ENCODE results near the gene MED20. TPM values are rescaled to one million over a fixed set of nuclear protein-coding genes. Genes with fewer than 3 reads are reported as not detected.

Gene MED20
- total RNA-seq, 1 experiment from 2014 or later = 28.5 TPM

- no peak overlapping the region for H3K9ac ChIP-seq (ENCODE audit: low read length)
- no peaks in the 10 kb centered on the region for H3K79me2 ChIP-seq (ENCODE audit: low read length)
- no peak for ATAC-seq
- peaks cover 20% of the 10 kb centered on the region for H3K4me1 ChIP-seq (ENCODE audit: insufficient read depth, low read length)
- no peak for DNase-seq
- no peaks in the 10 kb centered on the region for H4K20me1 ChIP-seq (ENCODE audit: low read length)
- TF ChIP-seq CTCF (conservative IDR thresholded peaks at IDR 0.05; ENCODE audit: low read depth, low read length) (no peak), EZH2phosphoT487 (IDR thresholded peaks at IDR 0.05; ENCODE audit: borderline replicate concordance, low read length) (no peak)
- no peak overlapping the region for H3K27ac ChIP-seq (ENCODE audit: low read length)
- no peak overlapping the region for H3K4me3 ChIP-seq (ENCODE audit: low read length)
- H3K9me3 ChIP-seq (ENCODE audit: low read length) = no peaks in the 10 kb centered on the region
- intact Hi-C loops (cut with micrococcal nuclease) = no loop called here
- H2AFZ ChIP-seq (ENCODE audit: low read length) = no peak overlapping the region
- no peaks in the 10 kb centered on the region for H3K9me2 ChIP-seq (replicated peaks; ENCODE audit: low read length)
- ChIA-PET POLR2A (ENCODE audit: unreplicated experiment) (no interaction called here), CTCF (interaction anchor here (1.0 kb wide), 1 partner anchor 43 kb away, joined by 3 read pairs; the partner anchor contains the start of genes BYSL and MED20)
- no TSS peak for BruUV-seq (replicated peaks)
- H3K4me2 ChIP-seq (ENCODE audit: low read length) = no peak overlapping the region
- no peaks in the 10 kb centered on the region for H3F3A ChIP-seq (ENCODE audit: low read length, unreplicated experiment)
- H3K36me3 ChIP-seq (ENCODE audit: low read depth, low read length) = no peaks in the 10 kb centered on the region
- H3K27me3 ChIP-seq (ENCODE audit: low read length) = no peaks in the 10 kb centered on the region
Observed at GRCh38 chr6:41964201-41964887, 43.4 kb upstream of the MED20 start.

GRCh38 chr6:41963371-41963770, 42.4 kb upstream of the MED20 start:
- CTCF ChIA-PET = interaction anchor here (1.0 kb wide), 1 partner anchor 42 kb away, joined by 3 read pairs; the partner anchor contains the start of genes BYSL and MED20
- Histone ChIP-seq H3K27me3 (ENCODE audit: low read length) (no peaks in the 10 kb centered on the region), H3K4me2 (ENCODE audit: low read length) (no peak overlapping the region), H3K9ac (ENCODE audit: low read length) (no peak overlapping the region), H4K20me1 (ENCODE audit: low read length) (no peaks in the 10 kb centered on the region), H3K36me3 (ENCODE audit: low read depth, low read length) (no peaks in the 10 kb centered on the region), H3K9me2 (replicated peaks; ENCODE audit: low read length) (no peaks in the 10 kb centered on the region), H3K79me2 (ENCODE audit: low read length) (no peaks in the 10 kb centered on the region), H3K27ac (ENCODE audit: low read length) (no peak overlapping the region), H3K4me1 (ENCODE audit: insufficient read depth, low read length) (peaks cover 20% of the 10 kb centered on the region), H3K9me3 (ENCODE audit: low read length) (no peaks in the 10 kb centered on the region), H2AFZ (ENCODE audit: low read length) (no peak overlapping the region), H3F3A (ENCODE audit: low read length, unreplicated experiment) (no peaks in the 10 kb centered on the region), H3K4me3 (ENCODE audit: low read length) (no peak overlapping the region)
- DNase-seq = no peak
- POLR2A ChIA-PET (ENCODE audit: unreplicated experiment) = no interaction called here
- intact Hi-C loops (cut with micrococcal nuclease) = no loop called here
- no TSS peak for BruUV-seq (replicated peaks)
- no peak for TF ChIP-seq CTCF (conservative IDR thresholded peaks at IDR 0.05; ENCODE audit: low read depth, low read length)
- no peak for TF ChIP-seq EZH2phosphoT487 (IDR thresholded peaks at IDR 0.05; ENCODE audit: borderline replicate concordance, low read length)
- no peak for TF ChIP-seq EZH2 (IDR thresholded peaks at IDR 0.05; ENCODE audit: low read length, unreplicated experiment)
- ATAC-seq = no peak

GRCh38 chr6:41960028-41960427, 39.1 kb upstream of the MED20 start:
- DNase-seq = no peak
- Histone ChIP-seq H3K27ac (ENCODE audit: low read length) (no peak overlapping the region), H3K36me3 (ENCODE audit: low read depth, low read length) (no peaks in the 10 kb centered on the region), H3K9me2 (replicated peaks; ENCODE audit: low read length) (no peaks in the 10 kb centered on the region), H4K20me1 (ENCODE audit: low read length) (no peaks in the 10 kb centered on the region), H3K27me3 (ENCODE audit: low read length) (no peaks in the 10 kb centered on the region), H3F3A (ENCODE audit: low read length, unreplicated experiment) (no peaks in the 10 kb centered on the region), H3K79me2 (ENCODE audit: low read length) (no peaks in the 10 kb centered on the region), H3K9ac (ENCODE audit: low read length) (no peak overlapping the region), H3K4me2 (ENCODE audit: low read length) (no peak overlapping the region), H2AFZ (ENCODE audit: low read length) (no peak overlapping the region), H3K9me3 (ENCODE audit: low read length) (no peaks in the 10 kb centered on the region), H3K4me3 (ENCODE audit: low read length) (no peak overlapping the region), H3K4me1 (ENCODE audit: insufficient read depth, low read length) (peaks cover 6% of the 10 kb centered on the region; the same call in 1 of the 2 replicates)
- no peak for ATAC-seq
- POLR2A ChIA-PET (ENCODE audit: unreplicated experiment) = no interaction called here
- BruUV-seq (replicated peaks) = no TSS peak
- CTCF ChIA-PET = no interaction called here
- no peak for TF ChIP-seq EZH2phosphoT487 (IDR thresholded peaks at IDR 0.05; ENCODE audit: borderline replicate concordance, low read length)
- TF ChIP-seq EZH2 (IDR thresholded peaks at IDR 0.05; ENCODE audit: low read length, unreplicated experiment) = no peak
- TF ChIP-seq CTCF (conservative IDR thresholded peaks at IDR 0.05; ENCODE audit: low read depth, low read length) = no peak
- intact Hi-C loops (cut with micrococcal nuclease) = no loop called here

Data from PC-3 (cell line).